Measurements from ENCODE around the gene A4GNT. TPM values are rescaled to one million over a fixed set of nuclear protein-coding genes. Genes with fewer than 3 reads are reported as not detected.

The A4GNT gene
- total RNA-seq, 1 experiment from 2014 or later, result not detected

DNA sequence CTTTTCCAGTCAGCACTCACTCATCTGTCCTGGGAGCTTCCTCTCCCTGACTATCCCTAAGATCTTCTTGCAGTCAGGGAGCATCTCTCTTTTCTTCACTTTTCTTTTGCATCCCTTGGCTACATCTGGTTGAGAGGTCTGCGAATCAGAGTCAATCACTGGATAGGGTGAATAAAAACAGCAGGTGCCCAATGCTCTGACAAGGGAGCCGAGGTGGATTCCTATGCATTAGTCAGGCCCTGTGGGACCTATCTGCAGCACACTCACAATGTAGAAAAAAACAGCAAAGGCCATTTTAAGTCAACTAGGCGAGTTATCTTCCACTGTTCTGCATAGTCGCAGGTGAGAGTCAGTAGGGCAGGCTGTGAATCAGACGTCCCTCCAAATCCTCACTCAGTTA, 52.3 kb downstream of the A4GNT start:
- CTCF ChIA-PET, result no interaction called here
- intact Hi-C loops (cut with micrococcal nuclease; ENCODE audit: unreplicated experiment), result loop anchor here (5.0 kb wide), 1 partner anchor 37 kb away; the partner anchor contains the start of gene DZIP1L

DNA sequence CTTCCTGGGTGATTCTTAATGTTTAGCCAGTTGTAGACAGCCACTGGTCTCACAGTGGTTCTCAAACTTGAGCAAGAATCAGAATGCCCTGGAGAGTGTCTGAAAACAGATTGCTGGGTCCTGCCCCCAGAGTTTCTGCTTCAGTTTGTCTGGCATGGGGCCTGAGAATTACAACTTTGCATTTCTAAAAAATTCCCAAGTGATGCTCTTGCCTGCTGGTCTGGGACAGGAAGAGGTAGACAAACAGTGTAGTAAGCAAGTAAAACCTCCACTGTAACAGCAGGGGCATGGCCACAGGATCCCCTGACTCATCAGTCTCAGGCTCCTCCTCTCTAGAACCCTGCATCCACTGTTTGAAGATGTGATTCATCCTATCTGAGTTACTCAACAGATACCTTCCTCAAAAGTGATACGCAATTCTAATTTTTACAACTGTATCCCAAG, 53.3 kb downstream of the A4GNT start:
- intact Hi-C loops (cut with micrococcal nuclease; ENCODE audit: unreplicated experiment), result no loop called here
- Mint-ChIP-seq H3K36me3 (ENCODE audit: insufficient read depth, unreplicated experiment) (peaks cover 7% of the 10 kb centered on the region), H3K4me1 (ENCODE audit: low read depth, unreplicated experiment) (peaks cover 24% of the 10 kb centered on the region), H3K27me3 (ENCODE audit: unreplicated experiment) (no peaks in the 10 kb centered on the region), H3K27ac (ENCODE audit: unreplicated experiment) (no peak overlapping the region), H3K9me3 (ENCODE audit: low read depth, unreplicated experiment) (no peaks in the 10 kb centered on the region), H3K4me3 (ENCODE audit: low read depth, unreplicated experiment) (no peak overlapping the region)
- no TSS peak for BruUV-seq (replicated peaks)
- no peak for TF ChIP-seq CTCF (IDR thresholded peaks at IDR 0.05; ENCODE audit: unreplicated experiment)
- DNase-seq, result no peak
- CTCF ChIA-PET, result no interaction called here

More for the DNA sequence above, 52.3 kb downstream of the A4GNT start:
- H3K27ac Mint-ChIP-seq (ENCODE audit: unreplicated experiment), result no peak overlapping the region
- H3K4me3 Mint-ChIP-seq (ENCODE audit: low read depth, unreplicated experiment), result no peak overlapping the region
- H3K9me3 Mint-ChIP-seq (ENCODE audit: low read depth, unreplicated experiment), result no peaks in the 10 kb centered on the region
- peaks cover 24% of the 10 kb centered on the region for H3K4me1 Mint-ChIP-seq (ENCODE audit: low read depth, unreplicated experiment)
- no TSS peak for BruUV-seq (replicated peaks)
- no peak for TF ChIP-seq CTCF (IDR thresholded peaks at IDR 0.05; ENCODE audit: unreplicated experiment)
- H3K27me3 Mint-ChIP-seq (ENCODE audit: unreplicated experiment), result no peaks in the 10 kb centered on the region
- no peak for DNase-seq
- peaks cover 7% of the 10 kb centered on the region for H3K36me3 Mint-ChIP-seq (ENCODE audit: insufficient read depth, unreplicated experiment)

GRCh38 chr3:138078096-138078495, 54.1 kb downstream of the A4GNT start:
- H3K36me3 Mint-ChIP-seq (ENCODE audit: insufficient read depth, unreplicated experiment), result peaks cover 7% of the 10 kb centered on the region
- no peak for DNase-seq
- H3K4me3 Mint-ChIP-seq (ENCODE audit: low read depth, unreplicated experiment), result no peak overlapping the region
- TF ChIP-seq CTCF (IDR thresholded peaks at IDR 0.05; ENCODE audit: unreplicated experiment), result no peak
- no TSS peak for BruUV-seq (replicated peaks)
- intact Hi-C loops (cut with micrococcal nuclease; ENCODE audit: unreplicated experiment), result no loop called here
- no peaks in the 10 kb centered on the region for H3K27me3 Mint-ChIP-seq (ENCODE audit: unreplicated experiment)
- H3K27ac Mint-ChIP-seq (ENCODE audit: unreplicated experiment), result no peak overlapping the region
- CTCF ChIA-PET, result no interaction called here
- no peaks in the 10 kb centered on the region for H3K9me3 Mint-ChIP-seq (ENCODE audit: low read depth, unreplicated experiment)
- peaks cover 21% of the 10 kb centered on the region for H3K4me1 Mint-ChIP-seq (ENCODE audit: low read depth, unreplicated experiment)

Other genes with a start within 250 kb of the A4GNT start
- 0.85 and 3.3 TPM in 2 replicates for gene CLDN18, start 122.2 kb downstream of the A4GNT start, total RNA-seq (2022)
- gene DZIP1L, start 16.8 kb downstream of the A4GNT start, total RNA-seq (2022), result 16.5 and 21.2 TPM in 2 replicates
- gene DBR1, start 42.5 kb upstream of the A4GNT start, total RNA-seq (2022), result 30.8 and 32.8 TPM in 2 replicates
- gene ARMC8, start 54.9 kb upstream of the A4GNT start, total RNA-seq (2022), result 78.7 and 80.9 TPM in 2 replicates
- not detected in 2 replicates for gene NME9, start 197.5 kb upstream of the A4GNT start, total RNA-seq (2022)
- gene MRAS, start 216.2 kb upstream of the A4GNT start, total RNA-seq (2022), result 12.7 and 13.2 TPM in 2 replicates